ENCODE data around the gene ILK. TPM values are rescaled to one million over a fixed set of nuclear protein-coding genes. Genes with fewer than 3 reads are reported as not detected.

The ILK gene
- total and polyA plus RNA-seq, 2 of the 13 experiments (the other 11 are each of a cell fraction or from before 2014, with no cell fraction given) = 70.3 to 108 TPM

DNA sequence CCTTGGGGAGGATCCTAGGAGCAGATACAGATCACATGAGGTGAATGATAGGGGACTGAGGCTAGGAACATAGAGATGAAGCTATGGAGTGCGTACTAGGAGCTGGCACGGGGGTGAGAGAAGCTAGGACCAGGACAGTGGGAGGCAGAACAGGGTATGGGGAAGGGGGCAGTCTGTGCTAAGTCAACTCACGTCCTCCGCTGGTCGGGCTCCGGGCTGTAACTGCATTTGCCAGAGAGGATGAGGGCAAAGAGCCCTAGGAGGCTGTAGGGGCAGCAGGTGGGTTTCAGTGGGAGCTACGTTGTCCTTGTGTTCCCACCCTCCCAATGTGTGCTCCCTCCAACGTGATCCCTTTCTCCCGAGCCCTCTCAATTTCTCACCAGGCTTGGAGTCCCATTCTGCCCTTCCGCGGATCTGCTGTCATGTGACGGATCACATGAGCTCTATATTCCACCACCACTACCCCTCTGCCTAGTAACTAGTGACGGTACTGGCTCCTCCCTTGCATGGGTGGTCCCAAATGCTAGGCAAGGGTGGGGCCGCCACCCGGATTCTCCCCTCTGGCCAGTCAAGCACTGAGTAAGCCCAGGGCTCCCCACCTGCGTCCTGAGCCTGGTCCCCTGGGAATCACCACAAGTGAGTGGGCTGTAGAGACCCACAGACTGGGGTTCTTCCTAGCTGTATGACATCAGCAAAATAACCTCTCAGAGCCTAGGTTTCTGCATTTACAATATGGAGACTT lies 15.6 kb downstream of the ILK start, which contains the start of gene TPP1 (continued):
- no peak for TF ChIP-seq ZNF33A (CRISPR knock-in tag; IDR thresholded peaks at IDR 0.05; ENCODE audit: borderline replicate concordance)
- TF ChIP-seq U2AF1 (optimal IDR thresholded peaks at IDR 0.05; ENCODE audit: low read depth, low read length) = no peak
- TF ChIP-seq MYC (CRISPR knock-in tag; IDR thresholded peaks at IDR 0.05; ENCODE audit: borderline replicate concordance) = no peak; the same call in 1 of the 2 replicates
- TF ChIP-seq, protein P1, sequence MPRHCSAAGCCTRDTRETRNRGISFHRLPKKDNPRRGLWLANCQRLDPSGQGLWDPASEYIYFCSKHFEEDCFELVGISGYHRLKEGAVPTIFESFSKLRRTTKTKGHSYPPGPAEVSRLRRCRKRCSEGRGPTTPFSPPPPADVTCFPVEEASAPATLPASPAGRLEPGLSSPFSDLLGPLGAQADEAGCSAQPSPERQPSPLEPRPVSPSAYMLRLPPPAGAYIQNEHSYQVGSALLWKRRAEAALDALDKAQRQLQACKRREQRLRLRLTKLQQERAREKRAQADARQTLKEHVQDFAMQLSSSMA (CRISPR knock-in tag; IDR thresholded peaks at IDR 0.05) = no peak
- TF ChIP-seq FOXK2 (IDR thresholded peaks at IDR 0.05) = no peak
- no peak for TF ChIP-seq ZNF776 (CRISPR knock-in tag; IDR thresholded peaks at IDR 0.05)
- peak; percentile 92 for TF ChIP-seq KDM5A (IDR thresholded peaks at IDR 0.05; ENCODE audit: borderline replicate concordance, low read length)
- TF ChIP-seq RFXAP (CRISPR knock-in tag; IDR thresholded peaks at IDR 0.05; ENCODE audit: borderline replicate concordance) = peak; percentile 100
- TF ChIP-seq ZNF335 (CRISPR knock-in tag; IDR thresholded peaks at IDR 0.05) = peak; percentile 60; the same call in 1 of the 2 replicates
- no peak for TF ChIP-seq ZNF672 (CRISPR knock-in tag; IDR thresholded peaks at IDR 0.05)
- TF ChIP-seq ZNF180 (CRISPR knock-in tag; IDR thresholded peaks at IDR 0.05; ENCODE audit: borderline replicate concordance, low read depth) = no peak
- TF ChIP-seq, protein P2, sequence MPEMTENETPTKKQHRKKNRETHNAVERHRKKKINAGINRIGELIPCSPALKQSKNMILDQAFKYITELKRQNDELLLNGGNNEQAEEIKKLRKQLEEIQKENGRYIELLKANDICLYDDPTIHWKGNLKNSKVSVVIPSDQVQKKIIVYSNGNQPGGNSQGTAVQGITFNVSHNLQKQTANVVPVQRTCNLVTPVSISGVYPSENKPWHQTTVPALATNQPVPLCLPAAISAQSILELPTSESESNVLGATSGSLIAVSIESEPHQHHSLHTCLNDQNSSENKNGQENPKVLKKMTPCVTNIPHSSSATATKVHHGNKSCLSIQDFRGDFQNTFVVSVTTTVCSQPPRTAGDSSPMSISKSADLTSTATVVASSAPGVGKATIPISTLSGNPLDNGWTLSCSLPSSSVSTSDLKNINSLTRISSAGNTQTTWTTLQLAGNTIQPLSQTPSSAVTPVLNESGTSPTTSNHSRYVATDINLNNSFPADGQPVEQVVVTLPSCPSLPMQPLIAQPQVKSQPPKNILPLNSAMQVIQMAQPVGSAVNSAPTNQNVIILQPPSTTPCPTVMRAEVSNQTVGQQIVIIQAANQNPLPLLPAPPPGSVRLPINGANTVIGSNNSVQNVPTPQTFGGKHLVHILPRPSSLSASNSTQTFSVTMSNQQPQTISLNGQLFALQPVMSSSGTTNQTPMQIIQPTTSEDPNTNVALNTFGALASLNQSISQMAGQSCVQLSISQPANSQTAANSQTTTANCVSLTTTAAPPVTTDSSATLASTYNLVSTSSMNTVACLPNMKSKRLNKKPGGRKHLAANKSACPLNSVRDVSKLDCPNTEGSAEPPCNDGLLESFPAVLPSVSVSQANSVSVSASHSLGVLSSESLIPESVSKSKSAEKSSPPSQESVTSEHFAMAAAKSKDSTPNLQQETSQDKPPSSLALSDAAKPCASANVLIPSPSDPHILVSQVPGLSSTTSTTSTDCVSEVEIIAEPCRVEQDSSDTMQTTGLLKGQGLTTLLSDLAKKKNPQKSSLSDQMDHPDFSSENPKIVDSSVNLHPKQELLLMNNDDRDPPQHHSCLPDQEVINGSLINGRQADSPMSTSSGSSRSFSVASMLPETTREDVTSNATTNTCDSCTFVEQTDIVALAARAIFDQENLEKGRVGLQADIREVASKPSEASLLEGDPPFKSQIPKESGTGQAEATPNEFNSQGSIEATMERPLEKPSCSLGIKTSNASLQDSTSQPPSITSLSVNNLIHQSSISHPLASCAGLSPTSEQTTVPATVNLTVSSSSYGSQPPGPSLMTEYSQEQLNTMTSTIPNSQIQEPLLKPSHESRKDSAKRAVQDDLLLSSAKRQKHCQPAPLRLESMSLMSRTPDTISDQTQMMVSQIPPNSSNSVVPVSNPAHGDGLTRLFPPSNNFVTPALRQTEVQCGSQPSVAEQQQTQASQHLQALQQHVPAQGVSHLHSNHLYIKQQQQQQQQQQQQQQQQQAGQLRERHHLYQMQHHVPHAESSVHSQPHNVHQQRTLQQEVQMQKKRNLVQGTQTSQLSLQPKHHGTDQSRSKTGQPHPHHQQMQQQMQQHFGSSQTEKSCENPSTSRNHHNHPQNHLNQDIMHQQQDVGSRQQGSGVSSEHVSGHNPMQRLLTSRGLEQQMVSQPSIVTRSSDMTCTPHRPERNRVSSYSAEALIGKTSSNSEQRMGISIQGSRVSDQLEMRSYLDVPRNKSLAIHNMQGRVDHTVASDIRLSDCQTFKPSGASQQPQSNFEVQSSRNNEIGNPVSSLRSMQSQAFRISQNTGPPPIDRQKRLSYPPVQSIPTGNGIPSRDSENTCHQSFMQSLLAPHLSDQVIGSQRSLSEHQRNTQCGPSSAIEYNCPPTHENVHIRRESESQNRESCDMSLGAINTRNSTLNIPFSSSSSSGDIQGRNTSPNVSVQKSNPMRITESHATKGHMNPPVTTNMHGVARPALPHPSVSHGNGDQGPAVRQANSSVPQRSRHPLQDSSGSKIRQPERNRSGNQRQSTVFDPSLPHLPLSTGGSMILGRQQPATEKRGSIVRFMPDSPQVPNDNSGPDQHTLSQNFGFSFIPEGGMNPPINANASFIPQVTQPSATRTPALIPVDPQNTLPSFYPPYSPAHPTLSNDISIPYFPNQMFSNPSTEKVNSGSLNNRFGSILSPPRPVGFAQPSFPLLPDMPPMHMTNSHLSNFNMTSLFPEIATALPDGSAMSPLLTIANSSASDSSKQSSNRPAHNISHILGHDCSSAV (CRISPR knock-in tag; IDR thresholded peaks at IDR 0.05; ENCODE audit: borderline replicate concordance) = no peak
- TF ChIP-seq, protein P3, sequence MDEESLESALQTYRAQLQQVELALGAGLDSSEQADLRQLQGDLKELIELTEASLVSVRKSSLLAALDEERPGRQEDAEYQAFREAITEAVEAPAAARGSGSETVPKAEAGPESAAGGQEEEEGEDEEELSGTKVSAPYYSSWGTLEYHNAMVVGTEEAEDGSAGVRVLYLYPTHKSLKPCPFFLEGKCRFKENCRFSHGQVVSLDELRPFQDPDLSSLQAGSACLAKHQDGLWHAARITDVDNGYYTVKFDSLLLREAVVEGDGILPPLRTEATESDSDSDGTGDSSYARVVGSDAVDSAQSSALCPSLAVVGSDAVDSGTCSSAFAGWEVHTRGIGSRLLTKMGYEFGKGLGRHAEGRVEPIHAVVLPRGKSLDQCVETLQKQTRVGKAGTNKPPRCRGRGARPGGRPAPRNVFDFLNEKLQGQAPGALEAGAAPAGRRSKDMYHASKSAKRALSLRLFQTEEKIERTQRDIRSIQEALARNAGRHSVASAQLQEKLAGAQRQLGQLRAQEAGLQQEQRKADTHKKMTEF (CRISPR knock-in tag; IDR thresholded peaks at IDR 0.05) = 0 out of 2 replicates have a peak, but pooled peaks have one; percentile 67
- TF ChIP-seq, protein P4, sequence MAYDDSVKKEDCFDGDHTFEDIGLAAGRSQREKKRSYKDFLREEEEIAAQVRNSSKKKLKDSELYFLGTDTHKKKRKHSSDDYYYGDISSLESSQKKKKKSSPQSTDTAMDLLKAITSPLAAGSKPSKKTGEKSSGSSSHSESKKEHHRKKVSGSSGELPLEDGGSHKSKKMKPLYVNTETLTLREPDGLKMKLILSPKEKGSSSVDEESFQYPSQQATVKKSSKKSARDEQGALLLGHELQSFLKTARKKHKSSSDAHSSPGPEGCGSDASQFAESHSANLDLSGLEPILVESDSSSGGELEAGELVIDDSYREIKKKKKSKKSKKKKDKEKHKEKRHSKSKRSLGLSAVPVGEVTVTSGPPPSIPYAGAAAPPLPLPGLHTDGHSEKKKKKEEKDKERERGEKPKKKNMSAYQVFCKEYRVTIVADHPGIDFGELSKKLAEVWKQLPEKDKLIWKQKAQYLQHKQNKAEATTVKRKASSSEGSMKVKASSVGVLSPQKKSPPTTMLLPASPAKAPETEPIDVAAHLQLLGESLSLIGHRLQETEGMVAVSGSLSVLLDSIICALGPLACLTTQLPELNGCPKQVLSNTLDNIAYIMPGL (CRISPR knock-in tag; IDR thresholded peaks at IDR 0.05; ENCODE audit: borderline replicate concordance in 1 of 2, low read depth in 1 of 2) = peak; percentile 42 to 63; a peak in 3 of 4 replicates
- no peak for TF ChIP-seq SOX6 (IDR thresholded peaks at IDR 0.05)
- TF ChIP-seq SOX6 (CRISPR knock-in tag; IDR thresholded peaks at IDR 0.05) = no peak; the same call in 1 of the 2 replicates
- TF ChIP-seq SCMH1 (CRISPR knock-in tag; IDR thresholded peaks at IDR 0.05; ENCODE audit: borderline replicate concordance) = no peak
